NB4 (cell line): ENCODE measurements around the gene CBFA2T2.

Experiments
- MYC ChIP-seq: IDR thresholded peaks from 2 replicates; pipeline ENCODE4 v1.6.1; 2011; ENCODE audit warnings: low read depth, low read length
- POLR2A ChIP-seq: IDR thresholded peaks from 2 replicates; pipeline ENCODE4 v1.6.1; 2011; ENCODE audit warnings: mild to moderate bottlenecking; ENCODE audit not compliant: insufficient read length; ENCODE audit errors: extremely low read depth
- TF ChIP-seq, protein P1 (sequence below): IDR thresholded peaks from one replicate; pipeline ENCODE4 v1.5.1; 2012; ENCODE audit warnings: low read depth, low read length

- TF ChIP-seq POLR2A (no peak), MYC (no peak)
- TF ChIP-seq, protein P1, sequence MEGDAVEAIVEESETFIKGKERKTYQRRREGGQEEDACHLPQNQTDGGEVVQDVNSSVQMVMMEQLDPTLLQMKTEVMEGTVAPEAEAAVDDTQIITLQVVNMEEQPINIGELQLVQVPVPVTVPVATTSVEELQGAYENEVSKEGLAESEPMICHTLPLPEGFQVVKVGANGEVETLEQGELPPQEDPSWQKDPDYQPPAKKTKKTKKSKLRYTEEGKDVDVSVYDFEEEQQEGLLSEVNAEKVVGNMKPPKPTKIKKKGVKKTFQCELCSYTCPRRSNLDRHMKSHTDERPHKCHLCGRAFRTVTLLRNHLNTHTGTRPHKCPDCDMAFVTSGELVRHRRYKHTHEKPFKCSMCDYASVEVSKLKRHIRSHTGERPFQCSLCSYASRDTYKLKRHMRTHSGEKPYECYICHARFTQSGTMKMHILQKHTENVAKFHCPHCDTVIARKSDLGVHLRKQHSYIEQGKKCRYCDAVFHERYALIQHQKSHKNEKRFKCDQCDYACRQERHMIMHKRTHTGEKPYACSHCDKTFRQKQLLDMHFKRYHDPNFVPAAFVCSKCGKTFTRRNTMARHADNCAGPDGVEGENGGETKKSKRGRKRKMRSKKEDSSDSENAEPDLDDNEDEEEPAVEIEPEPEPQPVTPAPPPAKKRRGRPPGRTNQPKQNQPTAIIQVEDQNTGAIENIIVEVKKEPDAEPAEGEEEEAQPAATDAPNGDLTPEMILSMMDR, result no peak
Observed at GRCh38 chr20:33609504-33609903, 119.6 kb downstream of the CBFA2T2 start.
